ENCODE results near the gene DACH1.

The DACH1 gene

DNA sequence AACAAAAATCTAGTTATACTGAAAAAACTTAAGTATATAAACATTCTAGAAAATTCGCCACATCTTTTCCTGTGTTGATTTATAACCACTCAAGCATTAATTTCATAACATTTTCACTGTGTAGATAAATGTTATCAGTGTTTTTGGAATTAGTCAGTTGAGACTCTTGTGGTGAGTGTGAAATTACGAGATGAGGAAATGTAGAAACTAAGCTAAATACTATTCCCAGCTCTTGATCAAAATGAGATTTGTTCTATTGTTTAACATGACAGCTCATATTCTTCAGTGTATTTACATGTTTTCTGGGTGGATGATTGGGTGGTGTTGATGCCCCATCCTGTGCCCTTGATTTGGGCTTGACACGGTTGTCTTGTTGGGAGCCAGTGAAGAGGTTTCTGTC is 406.8 kb downstream of the DACH1 start:
- ATAC-seq (replicated peaks) (no peak), DNase-seq (no peak)
- no peak overlapping the region for H3K27ac Mint-ChIP-seq
- no peaks in the 10 kb centered on the region for H3K36me3 Mint-ChIP-seq (ENCODE audit: insufficient read depth)
- H3K27me3 Mint-ChIP-seq, result no peaks in the 10 kb centered on the region
- no peaks in the 10 kb centered on the region for H3K4me1 Mint-ChIP-seq (ENCODE audit: low read depth in 2 of 2)
- H3K9me3 Mint-ChIP-seq, result no peaks in the 10 kb centered on the region
- H3K4me3 Mint-ChIP-seq, result no peak overlapping the region

DNA sequence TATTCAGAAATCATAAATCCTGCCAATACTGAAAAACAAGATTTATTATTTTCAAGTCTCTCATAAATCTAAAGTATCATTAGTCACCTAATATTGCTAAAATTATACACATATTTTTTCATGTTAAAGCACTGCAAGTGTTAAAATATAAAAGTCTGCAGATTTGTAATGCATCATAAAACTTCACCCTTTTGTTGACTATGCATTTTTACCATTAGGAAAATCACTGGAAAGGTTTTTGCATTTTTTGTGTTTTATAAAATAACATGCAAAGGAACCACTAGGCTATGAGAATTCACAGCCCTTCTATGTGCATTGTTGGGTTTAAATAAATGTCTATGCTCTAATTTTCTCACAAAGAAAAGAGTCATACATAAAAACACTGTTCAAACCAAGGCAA is 407.3 kb downstream of the DACH1 start:
- Mint-ChIP-seq H3K4me3 (no peak overlapping the region), H3K9me3 (no peaks in the 10 kb centered on the region), H3K4me1 (ENCODE audit: low read depth in 2 of 2) (no peaks in the 10 kb centered on the region), H3K36me3 (ENCODE audit: insufficient read depth) (no peaks in the 10 kb centered on the region), H3K27ac (no peak overlapping the region), H3K27me3 (no peaks in the 10 kb centered on the region)
- no peak for ATAC-seq (replicated peaks)
- DNase-seq, result no peak

DNA sequence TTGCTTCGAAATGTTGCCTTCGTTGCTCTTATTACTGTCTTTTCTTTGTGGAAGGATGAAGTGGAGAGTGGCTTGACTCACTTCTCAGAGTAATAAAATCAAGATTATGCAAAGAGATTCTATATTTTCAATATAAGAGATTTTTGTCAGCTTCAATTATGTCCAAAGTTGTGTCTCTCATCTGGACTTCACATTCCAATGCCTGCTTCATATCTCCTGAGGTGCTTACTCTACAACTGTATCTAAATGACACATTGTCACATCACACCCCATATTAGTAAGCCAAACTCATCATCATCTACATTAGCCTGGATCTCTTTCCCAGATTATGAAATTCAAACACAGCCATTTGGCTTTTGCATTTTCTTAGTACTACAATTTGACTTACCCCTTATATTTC is 409.4 kb downstream of the DACH1 start:
- H3K4me1 Mint-ChIP-seq (ENCODE audit: low read depth in 2 of 2), result no peaks in the 10 kb centered on the region
- peaks cover 0 to 2% of the 10 kb centered on the region in 2 donors for H3K9me3 Mint-ChIP-seq
- ATAC-seq (replicated peaks) (no peak), DNase-seq (no peak)
- no peaks in the 10 kb centered on the region for H3K36me3 Mint-ChIP-seq (ENCODE audit: insufficient read depth)
- no peaks in the 10 kb centered on the region for H3K27me3 Mint-ChIP-seq
- H3K27ac Mint-ChIP-seq, result no peak overlapping the region
- no peak overlapping the region for H3K4me3 Mint-ChIP-seq

DNA sequence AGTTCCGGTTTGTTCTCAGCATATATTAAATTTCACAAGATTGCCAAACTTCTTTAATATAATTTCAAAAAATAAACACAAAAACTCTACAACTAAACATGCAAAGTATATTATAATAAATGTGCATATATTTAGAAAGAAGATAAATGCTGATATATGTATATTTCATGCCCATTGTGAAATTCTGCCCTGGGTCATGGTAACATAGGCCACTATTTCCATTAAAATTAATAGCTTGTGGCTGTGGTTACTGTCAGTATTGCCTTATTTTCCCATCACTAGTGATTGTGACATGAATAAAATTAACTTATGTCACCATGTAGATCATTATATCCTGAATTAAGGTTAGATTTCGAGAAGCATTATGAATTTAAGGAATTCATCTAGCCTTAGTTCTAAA is 410.9 kb downstream of the DACH1 start:
- no peak for ATAC-seq (replicated peaks)
- H3K27ac Mint-ChIP-seq, result no peak overlapping the region
- H3K4me3 Mint-ChIP-seq, result no peak overlapping the region

DNA sequence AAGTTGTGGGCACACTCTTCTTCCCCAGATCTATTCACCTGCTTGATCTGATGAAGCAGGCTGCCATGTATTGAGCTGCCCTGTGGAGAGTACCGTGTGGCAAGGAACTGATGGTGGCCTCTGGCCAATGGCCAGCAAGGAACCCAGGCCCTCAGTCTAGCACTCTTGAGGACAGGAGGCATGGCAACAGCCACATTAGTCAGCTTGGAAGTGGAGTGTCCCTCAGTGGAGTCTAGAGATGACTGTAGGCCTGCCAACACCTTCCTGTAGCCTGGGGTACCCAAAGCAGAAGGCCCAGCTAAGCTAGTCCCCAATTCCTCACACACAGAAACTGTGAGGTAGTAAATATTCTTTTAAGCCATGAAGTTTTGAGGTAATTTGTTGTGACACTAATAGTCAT is 412.5 kb downstream of the DACH1 start:
- H3K36me3 Mint-ChIP-seq (ENCODE audit: insufficient read depth), result no peaks in the 10 kb centered on the region
- ATAC-seq (replicated peaks) (no peak), DNase-seq (no peak)
- no peak overlapping the region for H3K27ac Mint-ChIP-seq
- no peaks in the 10 kb centered on the region for H3K27me3 Mint-ChIP-seq
- no peak overlapping the region for H3K4me3 Mint-ChIP-seq
- peaks cover 0 to 2% of the 10 kb centered on the region in 2 donors for H3K9me3 Mint-ChIP-seq
- no peaks in the 10 kb centered on the region for H3K4me1 Mint-ChIP-seq (ENCODE audit: low read depth in 2 of 2)

More for the DNA sequence above, 410.9 kb downstream of the DACH1 start:
- Mint-ChIP-seq H3K9me3 (peaks cover 0 to 2% of the 10 kb centered on the region in 2 donors), H3K27me3 (no peaks in the 10 kb centered on the region), H3K4me1 (ENCODE audit: low read depth in 2 of 2) (no peaks in the 10 kb centered on the region), H3K36me3 (ENCODE audit: insufficient read depth) (no peaks in the 10 kb centered on the region)
- DNase-seq, result no peak

DNA sequence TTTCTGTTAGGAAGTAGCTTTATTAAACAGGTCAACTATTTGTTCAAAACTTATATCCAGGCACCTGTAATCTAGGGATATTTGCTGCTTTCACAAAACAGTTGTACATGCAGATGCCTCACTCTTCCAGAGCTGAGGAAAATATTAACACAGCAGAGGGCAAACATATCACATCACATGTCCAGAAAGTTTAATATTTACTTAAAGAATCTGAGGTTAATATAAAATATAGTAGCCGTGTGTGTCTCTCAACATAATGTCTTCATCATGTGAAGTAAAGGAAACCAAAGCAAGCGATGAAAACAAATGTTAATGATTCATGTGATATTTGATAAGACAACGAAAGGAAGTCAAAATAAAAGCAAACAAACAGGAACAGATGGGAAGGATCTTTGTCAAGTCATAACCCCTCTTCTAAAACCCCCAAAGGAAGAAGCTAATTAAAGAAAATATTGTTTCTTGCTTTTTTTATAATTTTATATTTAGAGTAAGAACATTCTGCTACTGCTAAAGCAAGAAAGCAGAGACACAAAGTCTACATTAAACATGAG is 418.8 kb downstream of the DACH1 start:
- Mint-ChIP-seq H3K4me3 (no peak overlapping the region), H3K27me3 (no peaks in the 10 kb centered on the region), H3K4me1 (ENCODE audit: low read depth in 2 of 2) (no peaks in the 10 kb centered on the region), H3K36me3 (ENCODE audit: insufficient read depth) (no peaks in the 10 kb centered on the region), H3K9me3 (peaks cover 3 to 8% of the 10 kb centered on the region in 2 donors), H3K27ac (no peak overlapping the region)
- DNase-seq, result no peak
- ATAC-seq (replicated peaks), result no peak

DNA sequence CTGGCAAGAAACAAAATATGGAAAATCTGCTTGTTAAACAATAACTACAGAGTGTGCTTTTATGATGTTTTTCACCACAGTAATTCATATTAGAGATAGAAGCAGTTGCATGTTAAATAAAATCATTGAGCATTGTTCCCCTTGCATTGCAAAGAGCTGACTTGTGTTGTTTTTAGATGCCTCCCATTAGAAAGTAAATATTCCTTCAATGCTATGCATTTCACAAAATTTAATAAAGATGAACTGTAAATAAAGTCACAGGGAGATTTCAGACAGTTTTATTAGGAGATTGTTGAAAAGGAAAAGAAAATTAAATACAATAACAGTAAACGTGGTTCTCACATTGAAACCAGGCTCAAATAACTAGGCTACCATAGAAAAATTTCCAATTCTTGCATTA is 429.3 kb downstream of the DACH1 start:
- no peak overlapping the region for H3K27ac Mint-ChIP-seq
- no peak overlapping the region for H3K4me3 Mint-ChIP-seq
- H3K4me1 Mint-ChIP-seq (ENCODE audit: low read depth in 2 of 2), result no peaks in the 10 kb centered on the region
- peaks cover 0 to 6% of the 10 kb centered on the region in 2 donors for H3K9me3 Mint-ChIP-seq
- H3K36me3 Mint-ChIP-seq (ENCODE audit: insufficient read depth), result no peaks in the 10 kb centered on the region
- DNase-seq (no peak), ATAC-seq (replicated peaks) (no peak)
- no peaks in the 10 kb centered on the region for H3K27me3 Mint-ChIP-seq

DNA sequence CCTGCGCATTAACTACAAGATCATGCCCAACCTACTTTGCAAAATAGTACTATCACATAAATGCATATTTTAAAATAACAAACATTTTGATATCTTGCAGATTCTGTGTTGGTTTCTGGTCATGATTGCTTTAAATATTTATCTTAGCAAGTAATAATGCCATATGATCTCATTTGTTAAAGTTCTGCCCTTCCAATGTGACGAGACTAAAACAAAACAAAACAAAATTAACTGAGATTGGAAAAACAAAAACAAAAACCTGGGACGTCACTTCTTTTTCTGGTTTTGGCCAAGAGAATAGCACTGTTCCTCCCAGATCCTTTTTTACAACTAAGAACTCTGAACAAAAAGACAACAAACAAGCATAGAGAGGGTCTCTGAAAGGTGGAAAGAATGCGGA is 436.3 kb downstream of the DACH1 start:
- Mint-ChIP-seq H3K27ac (no peak overlapping the region), H3K4me3 (no peak overlapping the region), H3K36me3 (ENCODE audit: insufficient read depth) (no peaks in the 10 kb centered on the region), H3K9me3 (peaks cover 12 to 17% of the 10 kb centered on the region in 2 donors), H3K4me1 (ENCODE audit: low read depth in 2 of 2) (no peaks in the 10 kb centered on the region), H3K27me3 (no peaks in the 10 kb centered on the region)
- DNase-seq (no peak), ATAC-seq (replicated peaks) (no peak)

DNA sequence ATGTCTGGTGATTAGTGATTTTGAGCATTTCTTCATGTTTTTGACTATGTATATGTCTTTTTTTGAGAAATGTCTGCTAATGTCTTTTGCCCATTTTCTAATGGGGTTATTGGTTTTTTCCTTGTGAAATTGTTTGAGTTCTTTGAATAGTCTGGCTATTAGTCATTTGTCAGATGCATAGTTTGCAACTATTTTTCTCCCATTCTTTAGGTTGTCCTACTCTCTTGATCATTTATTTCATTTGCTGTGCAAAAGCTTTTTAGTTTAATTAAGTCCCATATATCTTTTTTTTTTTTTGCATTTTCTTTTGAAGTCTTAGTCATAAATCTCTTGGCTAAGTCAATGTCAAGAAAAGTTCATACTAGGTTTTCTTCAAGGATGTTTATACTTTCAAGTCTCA is 449.8 kb downstream of the DACH1 start:
- no peak overlapping the region for H3K4me3 Mint-ChIP-seq
- no peaks in the 10 kb centered on the region for H3K27me3 Mint-ChIP-seq
- DNase-seq (no peak), ATAC-seq (replicated peaks) (no peak)
- H3K4me1 Mint-ChIP-seq (ENCODE audit: low read depth in 2 of 2), result no peaks in the 10 kb centered on the region
- peaks cover 5% of the 10 kb centered on the region in 2 donors for H3K9me3 Mint-ChIP-seq
- H3K36me3 Mint-ChIP-seq (ENCODE audit: insufficient read depth), result no peaks in the 10 kb centered on the region
- H3K27ac Mint-ChIP-seq, result no peak overlapping the region

DNA sequence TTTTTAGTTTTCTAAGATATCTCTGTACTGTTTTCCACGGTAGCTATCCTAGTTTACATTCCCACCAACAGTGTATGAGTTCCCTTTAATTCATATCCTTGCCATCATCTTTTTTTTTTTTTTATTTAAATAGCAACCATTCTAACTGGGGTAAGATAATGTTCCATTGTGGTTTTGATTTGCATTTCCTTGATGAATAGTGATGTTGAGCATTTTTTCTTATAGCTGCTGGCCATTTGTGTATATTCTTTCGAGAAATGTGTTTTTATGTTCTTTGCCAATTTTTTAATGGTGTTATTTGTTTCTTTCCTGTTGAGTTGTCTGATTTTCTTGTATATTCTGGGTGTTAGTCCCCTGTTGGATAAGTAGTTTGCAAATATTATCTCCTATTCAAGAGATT is 454.8 kb downstream of the DACH1 start:
- H3K36me3 Mint-ChIP-seq (ENCODE audit: insufficient read depth), result no peaks in the 10 kb centered on the region
- H3K4me3 Mint-ChIP-seq, result no peak overlapping the region
- ATAC-seq (replicated peaks) (no peak), DNase-seq (no peak)
- no peaks in the 10 kb centered on the region for H3K27me3 Mint-ChIP-seq
- no peak overlapping the region for H3K27ac Mint-ChIP-seq
- H3K9me3 Mint-ChIP-seq, result peaks cover 0 to 5% of the 10 kb centered on the region in 2 donors
- H3K4me1 Mint-ChIP-seq (ENCODE audit: low read depth in 2 of 2), result no peaks in the 10 kb centered on the region

DNA sequence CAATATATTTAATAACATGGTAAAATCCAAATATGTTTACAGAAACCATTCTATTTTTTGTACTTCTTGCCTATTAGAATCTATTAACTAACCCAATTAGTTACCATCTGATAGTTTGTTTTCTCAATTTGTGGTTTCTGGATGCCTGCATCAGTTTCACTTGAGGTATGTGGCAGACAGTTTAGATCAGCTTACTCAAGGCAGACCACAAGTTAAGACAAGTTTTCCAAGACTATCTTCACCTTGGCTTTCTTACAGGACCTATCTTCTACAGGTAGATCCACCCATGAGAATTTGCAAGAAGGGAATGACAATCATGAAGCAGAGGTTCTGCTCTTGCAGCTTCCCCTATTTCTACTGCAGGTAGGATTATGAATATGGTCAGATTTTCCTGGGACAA is 458.6 kb downstream of the DACH1 start:
- no peaks in the 10 kb centered on the region for H3K27me3 Mint-ChIP-seq
- DNase-seq (no peak), ATAC-seq (replicated peaks) (no peak)
- H3K4me1 Mint-ChIP-seq (ENCODE audit: low read depth in 2 of 2), result no peaks in the 10 kb centered on the region
- H3K27ac Mint-ChIP-seq, result no peak overlapping the region
- H3K4me3 Mint-ChIP-seq, result no peak overlapping the region
- H3K9me3 Mint-ChIP-seq, result peaks cover 7 to 11% of the 10 kb centered on the region in 2 donors
- no peaks in the 10 kb centered on the region for H3K36me3 Mint-ChIP-seq (ENCODE audit: insufficient read depth)

DNA sequence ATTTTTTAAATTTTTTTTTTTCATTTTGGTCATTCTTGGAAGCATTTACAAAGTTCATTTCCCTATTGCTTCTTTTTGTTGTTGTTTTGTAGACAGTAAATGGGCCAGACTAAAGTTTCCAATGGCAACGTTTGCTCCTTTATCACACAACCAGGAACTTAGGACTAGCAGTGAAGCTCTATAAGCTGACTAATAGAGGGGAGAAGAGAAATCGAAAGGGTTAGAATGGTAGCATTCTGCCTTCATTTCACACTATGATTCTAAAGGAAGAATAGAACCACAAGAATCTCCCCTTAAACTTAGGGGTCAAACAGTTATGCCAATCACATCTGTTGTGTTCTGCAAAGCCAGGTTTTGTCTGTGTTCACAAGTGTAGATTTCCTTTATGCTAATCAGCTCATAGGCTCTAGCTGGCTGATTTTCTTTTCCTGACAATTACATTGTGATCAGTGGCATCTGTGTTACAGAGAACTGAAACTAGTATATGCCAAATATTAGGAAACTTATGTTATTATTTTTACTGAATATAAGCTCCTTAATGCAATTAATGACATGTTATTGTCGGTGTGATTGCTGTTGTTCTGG is 467.3 kb downstream of the DACH1 start:
- Mint-ChIP-seq H3K9me3 (peaks cover 3 to 10% of the 10 kb centered on the region in 2 donors), H3K4me3 (no peak overlapping the region), H3K36me3 (ENCODE audit: insufficient read depth) (no peaks in the 10 kb centered on the region), H3K27ac (no peak overlapping the region), H3K4me1 (ENCODE audit: low read depth in 2 of 2) (no peaks in the 10 kb centered on the region), H3K27me3 (no peaks in the 10 kb centered on the region)
- ATAC-seq (replicated peaks) (no peak), DNase-seq (no peak)

DNA sequence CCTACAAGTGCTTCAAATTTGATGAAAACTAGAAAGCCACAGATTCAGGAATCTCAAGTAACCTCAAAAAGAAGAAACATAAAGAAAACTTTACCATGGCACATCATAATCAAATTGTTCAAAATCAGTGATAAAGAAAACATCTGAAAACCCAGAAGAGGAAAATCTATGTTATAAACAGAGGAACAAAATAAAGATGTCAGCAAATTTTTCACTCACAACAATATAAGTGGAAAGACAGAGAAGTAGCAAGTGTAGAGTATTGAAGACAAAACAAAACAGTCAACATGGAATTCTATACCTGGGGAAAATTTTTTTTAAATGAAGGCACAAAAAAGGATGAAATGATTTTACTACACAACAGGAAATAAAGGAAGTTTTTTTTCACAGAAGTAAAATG is 470.9 kb downstream of the DACH1 start:
- Mint-ChIP-seq H3K4me1 (ENCODE audit: low read depth in 2 of 2) (peaks cover 0 to 2% of the 10 kb centered on the region in 2 donors), H3K36me3 (ENCODE audit: insufficient read depth) (no peaks in the 10 kb centered on the region), H3K27ac (no peak overlapping the region), H3K4me3 (no peak overlapping the region), H3K9me3 (peaks cover 0 to 2% of the 10 kb centered on the region in 2 donors), H3K27me3 (no peaks in the 10 kb centered on the region)
- ATAC-seq (replicated peaks) (no peak), DNase-seq (no peak)

DNA sequence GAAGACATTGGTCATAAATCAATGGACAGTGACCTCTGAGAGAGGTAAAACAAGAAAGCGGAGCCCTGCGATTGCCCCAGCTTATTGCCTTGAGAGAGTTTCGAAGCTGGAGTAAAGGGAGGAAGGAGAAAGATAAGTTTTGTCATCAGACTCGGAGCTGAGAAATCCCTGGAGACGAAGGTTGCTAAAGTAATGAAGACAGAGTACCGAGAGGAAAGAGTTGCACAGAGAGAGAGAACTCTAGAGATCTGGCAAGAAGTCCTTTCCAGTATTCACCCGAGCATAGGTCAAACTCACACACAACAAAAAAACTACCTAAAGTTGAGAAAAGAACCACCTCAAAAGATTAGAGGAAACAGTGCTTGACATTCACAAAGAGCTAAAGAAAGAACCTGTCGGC is 472.0 kb downstream of the DACH1 start:
- no peaks in the 10 kb centered on the region for H3K27me3 Mint-ChIP-seq

More for the DNA sequence above, 472.0 kb downstream of the DACH1 start:
- no peak for DNase-seq
- no peak for ATAC-seq (replicated peaks)
- Mint-ChIP-seq H3K36me3 (ENCODE audit: insufficient read depth) (no peaks in the 10 kb centered on the region), H3K9me3 (no peaks in the 10 kb centered on the region), H3K27ac (no peak overlapping the region), H3K4me1 (ENCODE audit: low read depth in 2 of 2) (peaks cover 0 to 2% of the 10 kb centered on the region in 2 donors), H3K4me3 (no peak overlapping the region)

All from effector memory CD8-positive, alpha-beta T cell (primary cell).